CD4-positive, alpha-beta memory T cell (primary cell): ENCODE measurements around the gene MCAT. TPM values are rescaled to one million over a fixed set of nuclear protein-coding genes. Genes with fewer than 3 reads are reported as not detected.
A peak's percentile ranks its signal among the peaks of the same experiment; 100 is the strongest.

Experiments used
- CTCF ChIA-PET: fragments of 350-600 bp; sonication (Branson Sonifier 250); formaldehyde crosslinking; loops from one replicate; lab custom pipeline; 2021; ENCODE audit warnings: inconsistent platforms; ENCODE audit not compliant: partially characterized antibody; lab: Charles Lee
- POLR2A ChIA-PET: fragments of 350-600 bp; sonication (Branson Sonifier 250); formaldehyde crosslinking; loops from one replicate; lab custom pipeline; 2021; ENCODE audit not compliant: partially characterized antibody; lab: Charles Lee
- DNase-seq, 5 donors: peaks; one replicate each; pipeline versions ENCODE4 v3.0.0 to v3.0.0-alpha.2; 2020 to 2022; ENCODE audit warnings: mixed read lengths in 1 of 5
- H3K27ac ChIP-seq: one replicate; pipeline ENCODE4 v1.7.0; 2013; ENCODE audit warnings: low read depth, low read length
- H3K27me3 ChIP-seq: 2 replicates; pipeline ENCODE4 v1.7.0; 2013; ENCODE audit warnings: mild to moderate bottlenecking, low read length, moderate library complexity; ENCODE audit not compliant: insufficient read depth
- H3K36me3 ChIP-seq: 2 replicates; pipeline ENCODE4 v1.7.0; 2013; ENCODE audit warnings: mild to moderate bottlenecking, low read length, moderate library complexity; ENCODE audit not compliant: insufficient read depth
- H3K4me1 ChIP-seq: 2 replicates; pipeline ENCODE4 v1.7.0; 2013; ENCODE audit warnings: mild to moderate bottlenecking, low read length, moderate library complexity; ENCODE audit not compliant: insufficient read depth
- H3K4me3 ChIP-seq, 2 donors: one replicate each; pipeline ENCODE4 v1.7.0; 2013; ENCODE audit warnings: low read length in 2 of 2, mild to moderate bottlenecking in 1 of 2
- H3K9me3 ChIP-seq, 2 donors: one replicate each; pipeline ENCODE4 v1.7.0; 2013; ENCODE audit warnings: low read length in 2 of 2, control low read depth in 1 of 2; ENCODE audit not compliant: control insufficient read depth in 1 of 2
- H3K27ac Mint-ChIP-seq, 7 donors: one replicate each; pipeline ENCODE4 v1.8.0; 2020 to 2021; ENCODE audit warnings: mixed read lengths in 7 of 7, mild to moderate bottlenecking in 6 of 7, inconsistent platforms in 3 of 7, moderate library complexity in 3 of 7
- H3K27me3 Mint-ChIP-seq, 2 donors: one replicate each; pipeline ENCODE4 v1.8.0; 2020 to 2021; ENCODE audit warnings: mixed read lengths in 2 of 2
- H3K36me3 Mint-ChIP-seq, 2 donors: one replicate each; pipeline ENCODE4 v1.8.0; 2020 to 2021; ENCODE audit warnings: mixed read lengths in 2 of 2, inconsistent platforms in 1 of 2, mild to moderate bottlenecking in 1 of 2
- H3K4me1 Mint-ChIP-seq, 4 donors: one replicate each; pipeline ENCODE4 v1.8.0; 2020 to 2021; ENCODE audit warnings: mixed read lengths in 4 of 4, mild to moderate bottlenecking in 1 of 4
- H3K4me3 Mint-ChIP-seq, 8 donors: one replicate each; pipeline ENCODE4 v1.8.0; 2020 to 2021; ENCODE audit warnings: mixed read lengths in 8 of 8, mild to moderate bottlenecking in 7 of 8, moderate library complexity in 6 of 8, inconsistent platforms in 3 of 8
- H3K9me3 Mint-ChIP-seq, 8 donors: one replicate each; pipeline ENCODE4 v1.8.0; 2020 to 2021; ENCODE audit warnings: mixed read lengths in 8 of 8, mild to moderate bottlenecking in 5 of 8, inconsistent platforms in 3 of 8, moderate library complexity in 1 of 8
- intact Hi-C: fragments of 100-400 bp; cut with micrococcal nuclease; formaldehyde crosslinking; loops from one replicate; pipeline ENCODE4 v1.15.1; 2023
- polyA plus RNA-seq, 2 donors: library from polyadenylated mRNA; unstranded; fragments of 300-500 nt; fragmentation: Illumina TruSeq; gene quantifications; one replicate each; pipeline ENCODE4 v1.2.3, GENCODE V29; 2021
- total RNA-seq, 2 experiments: library from RNA; stranded (reverse); gene quantifications; one replicate each; pipeline ENCODE4 v1.2.3, GENCODE V29; 2021

MCAT gene
- total and polyA plus RNA-seq, 4 experiments from 2014 or later: 5.7 to 13.1 (median 8.4) TPM

- H3K9me3 Mint-ChIP-seq: peaks cover 0 to 9% (median 4%) of the 10 kb centered on the region in 8 donors
- no peak overlapping the region for H3K4me3 Mint-ChIP-seq
- peaks cover 0 to 7% of the 10 kb centered on the region in 2 donors for H3K9me3 ChIP-seq
- H3K27me3 ChIP-seq: no peaks in the 10 kb centered on the region
- DNase-seq: no peak
- peaks cover 8% of the 10 kb centered on the region for H3K4me1 ChIP-seq
- ChIA-PET POLR2A (no interaction called here), CTCF (no interaction called here)
- no peak overlapping the region for H3K4me3 ChIP-seq
- no peak overlapping the region for H3K27ac ChIP-seq
- H3K27ac Mint-ChIP-seq: no peak overlapping the region
- intact Hi-C loops: loop anchor here (10.0 kb wide), 1 partner anchor 479 kb away; the partner anchor contains the start of gene POLDIP3
- H3K4me1 Mint-ChIP-seq: peaks cover 4 to 10% (median 8%) of the 10 kb centered on the region in 4 donors
- H3K36me3 ChIP-seq: no peaks in the 10 kb centered on the region
- H3K27me3 Mint-ChIP-seq: no peaks in the 10 kb centered on the region
- H3K36me3 Mint-ChIP-seq: no peaks in the 10 kb centered on the region
Observed at GRCh38 chr22:43094085-43094484, 49.1 kb downstream of the MCAT start.

- Histone ChIP-seq H3K27me3 (no peaks in the 10 kb centered on the region), H3K36me3 (no peaks in the 10 kb centered on the region), H3K27ac (no peak overlapping the region), H3K4me3 (no peak overlapping the region), H3K4me1 (peaks cover 13% of the 10 kb centered on the region), H3K9me3 (peaks cover 0 to 6% of the 10 kb centered on the region in 2 donors)
- peaks cover 0 to 9% (median 4%) of the 10 kb centered on the region in 8 donors for H3K9me3 Mint-ChIP-seq
- intact Hi-C loops: loop anchor here (10.0 kb wide), 1 partner anchor 477 kb away; the partner anchor contains the start of gene POLDIP3
- peaks cover 0 to 2% of the 10 kb centered on the region in 2 donors for H3K36me3 Mint-ChIP-seq
- DNase-seq: no peak
- no peak overlapping the region for H3K4me3 Mint-ChIP-seq
- no peak overlapping the region for H3K27ac Mint-ChIP-seq
- ChIA-PET CTCF (interaction anchor here (0.6 to 0.8 kb wide), 2 partner anchors 224 to 439 kb away, joined by 3 read pairs; no protein-coding TSS in a partner anchor), POLR2A (no interaction called here)
- H3K27me3 Mint-ChIP-seq: no peaks in the 10 kb centered on the region
- H3K4me1 Mint-ChIP-seq: peaks cover 8 to 17% (median 14%) of the 10 kb centered on the region in 4 donors
Observed at GRCh38 chr22:43092085-43092484, 51.1 kb downstream of the MCAT start.

- Mint-ChIP-seq H3K27me3 (no peaks in the 10 kb centered on the region), H3K4me3 (peak overlapping the region; percentile 9 to 72 (median 56)), H3K27ac (peak overlapping the region in 3 of 7 donors; percentile 5 to 83 (median 18)), H3K36me3 (peaks cover 2 to 4% of the 10 kb centered on the region in 2 donors), H3K9me3 (no peaks in the 10 kb centered on the region), H3K4me1 (peaks cover 8 to 26% (median 18%) of the 10 kb centered on the region in 4 donors)
- H3K4me1 ChIP-seq: peaks cover 13% of the 10 kb centered on the region
- H3K36me3 ChIP-seq: no peaks in the 10 kb centered on the region
- DNase-seq: peak; percentile 34 to 59 (median 49)
- H3K27me3 ChIP-seq: no peaks in the 10 kb centered on the region
- no peak overlapping the region for H3K27ac ChIP-seq
- H3K4me3 ChIP-seq: no peak overlapping the region
- ChIA-PET POLR2A (interaction anchor here (0.6 to 0.8 kb wide), 2 partner anchors 10 to 97 kb away, joined by 3 read pairs; no protein-coding TSS in a partner anchor), CTCF (interaction anchor here (0.8 to 1.2 kb wide), 4 partner anchors 22 to 312 kb away, joined by 3 to 5 read pairs (median 3); no protein-coding TSS in a partner anchor)
- intact Hi-C loops: loop anchor here (10.0 kb wide), 1 partner anchor 475 kb away; the partner anchor contains the start of gene POLDIP3
- no peaks in the 10 kb centered on the region for H3K9me3 ChIP-seq
Observed at GRCh38 chr22:43090130-43090789, 52.9 kb downstream of the MCAT start.

- intact Hi-C loops: loop anchor here (1.0 to 5.0 kb wide), 3 partner anchors 22 to 232 kb away; partner anchors contain the start of genes ARFGAP3, BIK and TTLL12
- peak; percentile 86 to 89 (median 88) for DNase-seq
Observed at GRCh38 chr22:43088984-43089717, 54.0 kb downstream of the MCAT start, which contains the start of gene TTLL1. TSS of gene TTLL1 (minus strand) at chr22:43089391. CDS start at chr22:43075586, 13,805 bp downstream.

GRCh38 chr22:43088627-43088983 is 54.6 kb downstream of the MCAT start:
- ChIA-PET POLR2A (interaction anchor here (0.6 kb wide), 1 partner anchor 216 kb away, joined by 3 read pairs; no protein-coding TSS in a partner anchor), CTCF (no interaction called here)
- Histone ChIP-seq H3K4me1 (peaks cover 13% of the 10 kb centered on the region), H3K9me3 (no peaks in the 10 kb centered on the region), H3K27ac (peak overlapping the region; percentile 27), H3K4me3 (peak overlapping the region; percentile 41 to 91), H3K36me3 (no peaks in the 10 kb centered on the region), H3K27me3 (no peaks in the 10 kb centered on the region)
- peak in 2 of 5 donors; percentile 5 to 42 for DNase-seq
- Mint-ChIP-seq H3K27ac (peak overlapping the region; percentile 24 to 92 (median 89)), H3K4me3 (peak overlapping the region; percentile 85 to 96 (median 92)), H3K36me3 (peaks cover 2 to 5% of the 10 kb centered on the region in 2 donors), H3K27me3 (no peaks in the 10 kb centered on the region), H3K9me3 (no peaks in the 10 kb centered on the region), H3K4me1 (peaks cover 8 to 26% (median 18%) of the 10 kb centered on the region in 4 donors)
- intact Hi-C loops: loop anchor here (2.0 to 5.0 kb wide), 2 partner anchors 22 to 231 kb away; partner anchors contain the start of genes ARFGAP3 and BIK

More at GRCh38 chr22:43088984-43089717, 54.0 kb downstream of the MCAT start, which contains the start of gene TTLL1:
- no peaks in the 10 kb centered on the region for H3K27me3 ChIP-seq
- no peaks in the 10 kb centered on the region for H3K9me3 ChIP-seq
- peak within 1 kb of the TSS; percentile 41 to 91 for H3K4me3 ChIP-seq
- H3K9me3 Mint-ChIP-seq: no peaks in the 10 kb centered on the region
- ChIA-PET CTCF (no interaction called here), POLR2A (no interaction called here)
- peaks cover 13% of the 10 kb centered on the region for H3K4me1 ChIP-seq
- H3K27me3 Mint-ChIP-seq: no peaks in the 10 kb centered on the region
- H3K27ac ChIP-seq: peak within 1 kb of the TSS; percentile 27
- no peaks in the 10 kb centered on the region for H3K36me3 ChIP-seq
- peaks cover 8 to 26% (median 18%) of the 10 kb centered on the region in 4 donors for H3K4me1 Mint-ChIP-seq
- peaks cover 2 to 5% of the 10 kb centered on the region in 2 donors for H3K36me3 Mint-ChIP-seq
- peak within 1 kb of the TSS; percentile 75 to 92 (median 89) for H3K27ac Mint-ChIP-seq
- H3K4me3 Mint-ChIP-seq: peak within 1 kb of the TSS; percentile 85 to 96 (median 92)

GRCh38 chr22:43085658-43086606 is 57.3 kb downstream of the MCAT start:
- Histone ChIP-seq H3K27me3 (no peaks in the 10 kb centered on the region), H3K4me1 (peaks cover 13% of the 10 kb centered on the region), H3K36me3 (no peaks in the 10 kb centered on the region), H3K27ac (no peak overlapping the region), H3K4me3 (no peak overlapping the region), H3K9me3 (no peaks in the 10 kb centered on the region)
- Mint-ChIP-seq H3K4me1 (peaks cover 8 to 26% (median 18%) of the 10 kb centered on the region in 4 donors), H3K4me3 (peak overlapping the region in 3 of 8 donors; percentile 43 to 65 (median 53)), H3K9me3 (no peaks in the 10 kb centered on the region), H3K27me3 (no peaks in the 10 kb centered on the region), H3K36me3 (peaks cover 2 to 5% of the 10 kb centered on the region in 2 donors), H3K27ac (peak overlapping the region in 5 of 7 donors; percentile 57 to 78 (median 75))
- POLR2A ChIA-PET: no interaction called here
- peak in 2 of 5 donors; percentile 13 to 32 for DNase-seq
- intact Hi-C loops: loop anchor here (5.0 kb wide), 1 partner anchor 229 kb away; the partner anchor contains the start of gene ARFGAP3
- CTCF ChIA-PET: no interaction called here
